ENCODE measurements around the gene EVC.

The EVC gene

DNA sequence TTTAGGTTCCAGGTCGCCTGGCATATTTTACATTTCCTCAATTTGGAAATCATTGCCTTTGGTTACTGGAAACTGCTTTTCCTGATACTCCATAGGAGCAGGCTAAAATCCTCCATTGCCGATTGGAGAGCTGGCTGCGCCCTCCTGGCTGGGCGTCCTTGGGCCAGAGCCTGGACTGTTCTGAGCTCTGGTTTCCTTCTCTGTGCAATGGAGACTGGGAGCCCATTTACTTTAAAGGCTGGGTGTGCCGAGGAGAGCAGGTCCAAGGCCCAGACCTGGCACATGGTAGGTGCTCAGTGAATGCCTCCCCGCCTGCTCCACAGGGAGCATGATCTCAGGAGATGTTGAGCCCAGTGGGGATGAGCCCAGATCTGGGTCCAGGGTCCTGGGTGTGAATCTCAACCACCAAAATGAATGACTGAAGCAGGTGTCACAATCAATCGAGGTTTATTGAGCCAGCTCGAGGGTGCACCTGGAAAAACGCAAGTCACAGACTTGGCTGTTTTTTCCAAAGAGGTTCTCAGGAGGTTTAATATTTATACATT, 50.0 kb downstream of the EVC start:
- Histone ChIP-seq H3K36me3 (no peaks in the 10 kb centered on the region), H3K4me1 (no peaks in the 10 kb centered on the region), H3K4me3 (ENCODE audit: low read depth, low read length) (no peak overlapping the region), H3K27me3 (no peaks in the 10 kb centered on the region), H3K9me3 (no peaks in the 10 kb centered on the region)
- TF ChIP-seq, protein P1, sequence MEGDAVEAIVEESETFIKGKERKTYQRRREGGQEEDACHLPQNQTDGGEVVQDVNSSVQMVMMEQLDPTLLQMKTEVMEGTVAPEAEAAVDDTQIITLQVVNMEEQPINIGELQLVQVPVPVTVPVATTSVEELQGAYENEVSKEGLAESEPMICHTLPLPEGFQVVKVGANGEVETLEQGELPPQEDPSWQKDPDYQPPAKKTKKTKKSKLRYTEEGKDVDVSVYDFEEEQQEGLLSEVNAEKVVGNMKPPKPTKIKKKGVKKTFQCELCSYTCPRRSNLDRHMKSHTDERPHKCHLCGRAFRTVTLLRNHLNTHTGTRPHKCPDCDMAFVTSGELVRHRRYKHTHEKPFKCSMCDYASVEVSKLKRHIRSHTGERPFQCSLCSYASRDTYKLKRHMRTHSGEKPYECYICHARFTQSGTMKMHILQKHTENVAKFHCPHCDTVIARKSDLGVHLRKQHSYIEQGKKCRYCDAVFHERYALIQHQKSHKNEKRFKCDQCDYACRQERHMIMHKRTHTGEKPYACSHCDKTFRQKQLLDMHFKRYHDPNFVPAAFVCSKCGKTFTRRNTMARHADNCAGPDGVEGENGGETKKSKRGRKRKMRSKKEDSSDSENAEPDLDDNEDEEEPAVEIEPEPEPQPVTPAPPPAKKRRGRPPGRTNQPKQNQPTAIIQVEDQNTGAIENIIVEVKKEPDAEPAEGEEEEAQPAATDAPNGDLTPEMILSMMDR (IDR thresholded peaks at IDR 0.05; ENCODE audit: low read depth, low read length), result no peak
- no peak for DNase-seq

GRCh38 chr4:5770051-5770450, 59.0 kb downstream of the EVC start:
- TF ChIP-seq, protein P1 (IDR thresholded peaks at IDR 0.05; ENCODE audit: low read depth, low read length), result no peak
- no peak for DNase-seq
- H3K4me1 ChIP-seq, result no peaks in the 10 kb centered on the region
- H3K27me3 ChIP-seq, result no peaks in the 10 kb centered on the region
- H3K36me3 ChIP-seq, result no peaks in the 10 kb centered on the region
- no peak overlapping the region for H3K4me3 ChIP-seq (ENCODE audit: low read depth, low read length)
- H3K9me3 ChIP-seq, result no peaks in the 10 kb centered on the region; the same call in 1 of the 2 replicates

DNA sequence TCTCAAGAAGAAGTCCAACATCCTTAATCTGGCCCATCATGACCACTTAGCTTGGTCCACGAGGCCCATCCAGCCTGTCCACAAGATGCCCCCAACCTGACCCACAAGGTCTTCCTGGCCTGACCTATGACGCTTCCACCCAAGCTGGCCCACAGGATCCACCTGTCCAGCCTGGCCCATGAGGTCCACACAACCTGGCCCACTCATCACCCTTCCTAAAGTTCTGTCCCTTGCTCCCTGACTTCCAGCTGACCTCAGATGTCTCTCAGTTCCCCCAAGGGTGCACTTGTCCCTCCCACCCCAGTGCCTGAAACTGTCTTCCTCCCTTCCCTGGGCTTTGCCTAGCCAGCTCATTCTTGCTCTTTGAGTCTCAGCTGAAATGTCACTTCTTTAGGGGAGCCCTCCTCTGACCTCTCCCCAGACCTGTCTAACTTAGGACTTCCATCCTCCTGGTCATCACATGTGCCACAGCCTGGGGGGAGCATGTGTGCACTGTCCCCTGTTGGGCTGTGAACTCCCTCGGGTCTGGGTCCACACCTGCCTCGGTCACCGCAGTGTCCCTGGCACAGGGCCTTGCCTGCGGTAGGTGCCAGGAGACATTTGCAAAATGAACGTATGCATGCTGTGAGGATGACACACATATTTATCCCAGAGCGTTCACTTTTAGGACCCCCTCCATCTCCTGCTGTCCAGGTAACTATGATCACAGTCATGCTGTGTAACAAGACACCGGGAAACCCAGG, 61.7 kb downstream of the EVC start:
- Histone ChIP-seq H3K4me1 (no peaks in the 10 kb centered on the region), H3K9me3 (no peaks in the 10 kb centered on the region; the same call in 1 of the 2 replicates)

GRCh38 chr4:5773271-5773555, 62.2 kb downstream of the EVC start:
- no peaks in the 10 kb centered on the region for H3K4me1 ChIP-seq
- no peak for DNase-seq
- H3K4me3 ChIP-seq (ENCODE audit: low read depth, low read length), result no peak overlapping the region
- H3K9me3 ChIP-seq, result no peaks in the 10 kb centered on the region; the same call in 1 of the 2 replicates
- TF ChIP-seq, protein P1 (IDR thresholded peaks at IDR 0.05; ENCODE audit: low read depth, low read length), result no peak
- H3K27me3 ChIP-seq, result no peaks in the 10 kb centered on the region
- no peaks in the 10 kb centered on the region for H3K36me3 ChIP-seq

More for the DNA sequence above, 61.7 kb downstream of the EVC start:
- TF ChIP-seq, protein P1 (IDR thresholded peaks at IDR 0.05; ENCODE audit: low read depth, low read length), result no peak
- H3K36me3 ChIP-seq, result no peaks in the 10 kb centered on the region
- H3K4me3 ChIP-seq (ENCODE audit: low read depth, low read length), result no peak overlapping the region
- H3K27me3 ChIP-seq, result no peaks in the 10 kb centered on the region
- DNase-seq, result no peak

- no peak for DNase-seq
- TF ChIP-seq, protein P1 (IDR thresholded peaks at IDR 0.05; ENCODE audit: low read depth, low read length), result no peak
These were observed 63.5 kb downstream of the EVC start for GRCh38 chr4:5774416-5775036.

DNA sequence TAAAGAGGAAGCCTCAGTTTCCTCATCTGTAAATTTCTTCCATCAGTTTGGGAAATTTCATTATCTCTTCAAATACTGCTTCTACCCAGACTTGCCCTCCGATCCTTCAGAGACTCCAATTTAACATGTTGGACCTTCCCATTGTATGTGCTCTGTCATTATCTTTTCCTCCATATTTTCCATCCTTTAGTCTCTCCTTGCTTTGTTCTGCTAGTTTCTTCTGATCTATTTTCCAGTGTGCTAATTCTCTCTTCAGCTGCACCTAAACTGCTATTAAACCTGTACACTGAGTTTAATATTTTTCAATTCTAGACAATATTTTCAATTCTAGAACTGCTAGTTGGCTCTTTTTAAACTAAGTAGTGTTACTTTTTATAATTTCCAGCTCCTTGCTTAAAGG, 65.5 kb downstream of the EVC start:
- DNase-seq, result no peak
- no peaks in the 10 kb centered on the region for H3K4me1 ChIP-seq

More at GRCh38 chr4:5774416-5775036, 63.5 kb downstream of the EVC start:
- H3K36me3 ChIP-seq, result no peaks in the 10 kb centered on the region
- no peaks in the 10 kb centered on the region for H3K4me1 ChIP-seq
- no peaks in the 10 kb centered on the region for H3K27me3 ChIP-seq
- no peaks in the 10 kb centered on the region; the same call in 1 of the 2 replicates for H3K9me3 ChIP-seq
- H3K4me3 ChIP-seq (ENCODE audit: low read depth, low read length), result no peak overlapping the region

More for the DNA sequence above, 65.5 kb downstream of the EVC start:
- no peaks in the 10 kb centered on the region for H3K9me3 ChIP-seq
- TF ChIP-seq, protein P1 (IDR thresholded peaks at IDR 0.05; ENCODE audit: low read depth, low read length), result no peak
- no peak overlapping the region for H3K4me3 ChIP-seq (ENCODE audit: low read depth, low read length)
- no peaks in the 10 kb centered on the region for H3K36me3 ChIP-seq
- H3K27me3 ChIP-seq, result no peaks in the 10 kb centered on the region
